ENCODE measurements around the gene DNAJB5.
A peak's percentile ranks its signal among the peaks of the same experiment; 100 is the strongest.
"Not testable (repeated sequence)": the region's sequence is repeated elsewhere in the genome, so short reads cannot be mapped to it uniquely, and the experiment has no call there.

DNAJB5 gene

GRCh38 chr9:34989003-34989945 is at the start of gene DNAJB5:
Gene DNAJB5 (plus strand): TSS chr9:34989745. CDS start chr9:34990631, 886 bp downstream.
- POLR2A ChIA-PET, result interaction anchor here (1.0 kb wide), 1 partner anchor 93 kb away, joined by 5 read pairs; no protein-coding TSS in a partner anchor
- TF ChIP-seq CTCF (IDR thresholded peaks at IDR 0.05; ENCODE audit: control extremely low read depth, extremely low read depth, low read depth, missing control alignments), result no peak

GRCh38 chr9:34939989-34940388 is 49.6 kb upstream of the DNAJB5 start:
- POLR2A ChIA-PET; DNase-seq (ENCODE audit: extremely low spot score): not testable (repeated sequence)
- CTCF ChIA-PET, result interaction anchor here (0.9 to 1.9 kb wide), 2 partner anchors 14 to 111 kb away, joined by 3 to 5 read pairs; no protein-coding TSS in a partner anchor

More at GRCh38 chr9:34989003-34989945, at the start of gene DNAJB5:
- peak; percentile 97 for DNase-seq (ENCODE audit: extremely low spot score)
- CTCF ChIA-PET, result interaction anchor here (0.8 to 7.9 kb wide), 9 partner anchors 9 to 90 kb away, joined by 3 to 48 read pairs (median 4); no protein-coding TSS in a partner anchor

- DNase-seq (ENCODE audit: extremely low spot score), result no peak
- no peak for TF ChIP-seq CTCF (IDR thresholded peaks at IDR 0.05; ENCODE audit: control extremely low read depth, extremely low read depth, low read depth, missing control alignments)
- ChIA-PET POLR2A (no interaction called here), CTCF (interaction anchor here (1.6 kb wide), 1 partner anchor 20 kb away, joined by 5 read pairs; no protein-coding TSS in a partner anchor)
These were observed 41.1 kb upstream of the DNAJB5 start for GRCh38 chr9:34948451-34948850.

GRCh38 chr9:34954225-34954624 is 35.3 kb upstream of the DNAJB5 start:
- POLR2A ChIA-PET, result no interaction called here
- CTCF ChIA-PET, result interaction anchor here (2.3 kb wide), 1 partner anchor 55 kb away, joined by 6 read pairs; no protein-coding TSS in a partner anchor
- TF ChIP-seq CTCF (IDR thresholded peaks at IDR 0.05; ENCODE audit: control extremely low read depth, extremely low read depth, low read depth, missing control alignments), result no peak
- no peak for DNase-seq (ENCODE audit: extremely low spot score)

- CTCF ChIA-PET; POLR2A ChIA-PET; DNase-seq (ENCODE audit: extremely low spot score): not testable (repeated sequence)
These were observed 33.5 kb upstream of the DNAJB5 start for GRCh38 chr9:34956066-34956465.

GRCh38 chr9:34956648-34957047 is 32.9 kb upstream of the DNAJB5 start:
- ChIA-PET POLR2A (no interaction called here), CTCF (interaction anchor here (0.9 kb wide), 1 partner anchor 29 kb away, joined by 3 read pairs; no protein-coding TSS in a partner anchor)

More at GRCh38 chr9:34956648-34957047, 32.9 kb upstream of the DNAJB5 start:
- no peak for TF ChIP-seq CTCF (IDR thresholded peaks at IDR 0.05; ENCODE audit: control extremely low read depth, extremely low read depth, low read depth, missing control alignments)
- DNase-seq (ENCODE audit: extremely low spot score), result peak; percentile 34

Data from GM10248 (cell line).